ENCODE measurements around the gene KDM2B. TPM values are rescaled to one million over a fixed set of nuclear protein-coding genes. Genes with fewer than 3 reads are reported as not detected.

KDM2B gene
- polyA plus RNA-seq, 3 donors: 9.7 to 68.1 (median 9.7) TPM

DNA sequence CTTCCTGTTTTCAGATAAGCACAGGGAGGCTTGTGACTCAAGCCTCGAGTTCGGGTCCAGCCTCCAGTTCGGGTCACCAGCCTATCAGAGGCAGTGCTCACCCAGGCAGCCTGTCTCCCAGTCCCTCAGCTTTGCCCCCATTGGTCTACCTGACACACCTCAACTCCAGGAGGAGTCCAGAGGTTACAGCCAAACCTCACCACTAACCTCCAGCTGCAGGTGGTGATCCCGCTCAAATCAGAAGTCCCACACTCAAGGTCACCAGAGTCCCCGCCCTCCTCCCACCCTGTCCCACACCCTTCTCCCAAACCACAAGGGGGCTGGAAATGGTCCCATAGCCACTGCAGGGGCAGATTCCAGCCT is 42.1 kb downstream of the KDM2B start:
- H3K36me3 Mint-ChIP-seq: peaks cover 7 to 8% of the 10 kb centered on the region in 2 donors
- H3K27me3 Mint-ChIP-seq (ENCODE audit: low read depth in 3 of 3): peaks cover 0 to 3% (median 1%) of the 10 kb centered on the region in 3 donors
- 56% methylated on average over 3 of the region's 5 CpGs for WGBS (ENCODE audit: insufficient coverage)
- peak overlapping the region; percentile 88 for H3K9ac ChIP-seq (ENCODE audit: insufficient read depth, low read length, poor library complexity, severe bottlenecking)
- peak overlapping the region; percentile 84 for H3K4me2 ChIP-seq (replicated peaks; ENCODE audit: extremely low read depth, low read length, poor library complexity, severe bottlenecking)
- peak overlapping the region; percentile 84 to 91 (median 87) for H3K27ac Mint-ChIP-seq
- H3K27ac ChIP-seq (ENCODE audit: low read depth in 1 of 2, low read length in 2 of 2): peak overlapping the region in 1 of 2 donors; percentile 90
- no peaks in the 10 kb centered on the region for H3K79me2 ChIP-seq (ENCODE audit: insufficient read depth, low read length)
- peak overlapping the region; percentile 81 to 84 for H3K4me3 Mint-ChIP-seq
- DNase-seq: peak in 1 of 3 donors; percentile 62
- H3K36me3 ChIP-seq (replicated peaks in 1 of 2; ENCODE audit: control insufficient read depth in 1 of 2, insufficient read depth in 2 of 2, low read length in 2 of 2): peaks cover under 1 to 5% of the 10 kb centered on the region in 2 donors
- H4K20me1 ChIP-seq (ENCODE audit: insufficient read depth, low read length): no peaks in the 10 kb centered on the region
- H3K4me3 ChIP-seq (replicated peaks in 1 of 3; ENCODE audit: low read depth in 2 of 3, low read length in 3 of 3): peak overlapping the region in 1 of 3 experiments; percentile 78
- no peaks in the 10 kb centered on the region for H3K27me3 ChIP-seq (ENCODE audit: control insufficient read depth in 2 of 2, insufficient read depth in 2 of 2, low read length in 2 of 2)
- intact Hi-C loops (cut with micrococcal nuclease): loop anchor here in 1 of 2 donors (5.0 kb wide), 2 partner anchors 44 to 89 kb away; partner anchors contain the start of genes KDM2B and ORAI1
- no peak overlapping the region for H2AFZ ChIP-seq (ENCODE audit: insufficient read depth, low read depth, low read length, poor library complexity, severe bottlenecking)
- TF ChIP-seq CTCF (IDR thresholded peaks at IDR 0.05): no peak
- H3K4me1 ChIP-seq (ENCODE audit: control insufficient read depth in 1 of 2, insufficient read depth in 2 of 2, low read length in 2 of 2): peaks cover 37 to 60% of the 10 kb centered on the region in 2 donors
- no peaks in the 10 kb centered on the region for H3K9me3 ChIP-seq (replicated peaks in 1 of 2; ENCODE audit: control insufficient read depth in 1 of 2, insufficient read depth in 1 of 2, low read length in 2 of 2)
- H3K9me3 Mint-ChIP-seq: no peaks in the 10 kb centered on the region
- H3K4me1 Mint-ChIP-seq: peaks cover 51% of the 10 kb centered on the region

GRCh38 chr12:121537814-121538698 is 42.8 kb downstream of the KDM2B start:
- Histone ChIP-seq H3K27me3 (ENCODE audit: control insufficient read depth in 2 of 2, insufficient read depth in 2 of 2, low read length in 2 of 2) (no peaks in the 10 kb centered on the region), H3K79me2 (ENCODE audit: insufficient read depth, low read length) (no peaks in the 10 kb centered on the region), H2AFZ (ENCODE audit: insufficient read depth, low read depth, low read length, poor library complexity, severe bottlenecking) (peak overlapping the region; percentile 82), H4K20me1 (ENCODE audit: insufficient read depth, low read length) (no peaks in the 10 kb centered on the region), H3K27ac (ENCODE audit: low read depth in 1 of 2, low read length in 2 of 2) (peak overlapping the region; percentile 70 to 90), H3K9me3 (replicated peaks in 1 of 2; ENCODE audit: control insufficient read depth in 1 of 2, insufficient read depth in 1 of 2, low read length in 2 of 2) (no peaks in the 10 kb centered on the region), H3K4me2 (replicated peaks; ENCODE audit: extremely low read depth, low read length, poor library complexity, severe bottlenecking) (peak overlapping the region; percentile 84), H3K36me3 (replicated peaks in 1 of 2; ENCODE audit: control insufficient read depth in 1 of 2, insufficient read depth in 2 of 2, low read length in 2 of 2) (peaks cover 6 to 11% of the 10 kb centered on the region in 2 donors), H3K9ac (ENCODE audit: insufficient read depth, low read length, poor library complexity, severe bottlenecking) (peak overlapping the region; percentile 88), H3K4me1 (ENCODE audit: control insufficient read depth in 1 of 2, insufficient read depth in 2 of 2, low read length in 2 of 2) (peaks cover 35 to 57% of the 10 kb centered on the region in 2 donors), H3K4me3 (replicated peaks in 1 of 3; ENCODE audit: low read depth in 2 of 3, low read length in 3 of 3) (peak overlapping the region; percentile 47 to 78 (median 71))
- 2% methylated on average over 73 of the region's 83 CpGs for WGBS (ENCODE audit: insufficient coverage)
- intact Hi-C loops (cut with micrococcal nuclease): loop anchor here in 1 of 2 donors (5.0 kb wide), 2 partner anchors 44 to 89 kb away; partner anchors contain the start of genes KDM2B and ORAI1
- Mint-ChIP-seq H3K27me3 (ENCODE audit: low read depth in 3 of 3) (peaks cover 0 to 3% (median 1%) of the 10 kb centered on the region in 3 donors), H3K4me3 (peak overlapping the region; percentile 81 to 84), H3K9me3 (no peaks in the 10 kb centered on the region), H3K36me3 (peaks cover 14% of the 10 kb centered on the region in 2 donors), H3K27ac (peak overlapping the region; percentile 84 to 91 (median 87)), H3K4me1 (peaks cover 50% of the 10 kb centered on the region)
- TF ChIP-seq CTCF (IDR thresholded peaks at IDR 0.05): no peak
- peak; percentile 61 to 73 (median 67) for DNase-seq

Data from CD14-positive monocyte (primary cell).